AG09319 (cell line): ENCODE results near the gene MEGF10.
A peak's percentile ranks its signal among the peaks of the same experiment; 100 is the strongest.
"Not testable (repeated sequence)": the region's sequence is repeated elsewhere in the genome, so short reads cannot be mapped to it uniquely, and the experiment has no call there.

Experiments
- DNase-seq: peaks from one replicate; pipeline ENCODE4 v3.0.0-alpha.2; 2010; ENCODE audit warnings: low read depth; ENCODE audit errors: extremely low read depth
- CTCF ChIP-seq: IDR thresholded peaks from 2 replicates; pipeline ENCODE4 v1.5.1; 2011; ENCODE audit warnings: low read depth, mild to moderate bottlenecking, inconsistent platforms, low read length, moderate library complexity

The MEGF10 gene

DNA sequence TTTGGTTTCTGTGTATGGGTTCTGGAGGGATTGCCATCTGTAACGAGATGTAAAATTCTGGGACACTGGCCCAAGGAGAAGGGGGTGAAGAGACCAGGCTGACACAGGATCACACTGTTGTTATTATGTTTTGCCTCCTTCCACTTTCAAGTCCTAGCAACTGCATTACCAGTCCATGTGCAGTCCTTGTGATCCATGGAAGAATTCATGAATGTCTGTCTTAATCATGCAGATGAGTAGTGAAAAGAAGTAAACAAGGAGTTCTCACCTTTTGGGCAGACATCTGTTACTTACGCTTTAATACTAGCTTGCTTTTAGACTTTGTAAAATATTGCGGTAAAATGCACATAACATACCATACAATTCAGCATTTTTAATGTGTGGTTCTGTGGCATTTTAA is 18.3 kb downstream of the MEGF10 start:
- TF ChIP-seq CTCF = no peak
- no peak for DNase-seq

- no peak for DNase-seq
- no peak for TF ChIP-seq CTCF
Observed at GRCh38 chr5:127311349-127311748, 20.8 kb downstream of the MEGF10 start.

DNA sequence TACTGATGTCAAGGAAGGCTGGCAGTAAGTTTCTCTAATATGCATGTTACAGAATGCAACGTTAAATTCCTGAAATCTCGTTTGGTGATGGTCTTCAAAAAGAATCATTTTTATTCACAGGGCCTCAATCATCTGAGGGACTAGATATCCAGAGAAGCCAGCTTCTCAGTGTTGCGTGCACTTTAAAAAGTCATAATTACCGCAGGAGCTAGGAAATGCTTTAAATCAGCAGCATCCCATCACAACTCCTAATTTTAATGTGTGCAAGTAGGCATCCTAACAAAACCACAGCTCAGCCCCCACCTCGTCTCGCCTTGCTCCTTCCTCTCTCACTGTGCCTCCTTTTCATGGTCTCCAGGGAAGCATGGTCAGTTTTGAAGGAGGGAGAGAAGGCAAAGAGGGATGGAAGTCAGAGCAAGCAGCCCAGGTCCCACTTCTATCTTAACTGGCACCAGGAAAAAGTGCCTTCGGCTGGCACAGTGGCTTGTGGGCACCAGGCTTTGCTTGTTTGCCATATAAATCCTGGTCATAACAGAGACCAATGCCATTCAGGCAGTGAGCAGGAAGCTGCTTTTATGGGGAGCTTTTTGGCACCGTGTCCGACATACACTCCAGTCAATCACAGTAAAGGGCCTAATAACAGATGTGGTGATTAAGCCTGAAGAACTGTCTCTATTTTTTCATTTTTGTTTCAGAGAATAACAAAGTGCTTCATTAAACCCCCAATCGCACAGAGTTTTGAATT is 21.4 kb downstream of the MEGF10 start:
- TF ChIP-seq CTCF = no peak
- DNase-seq = no peak

DNA sequence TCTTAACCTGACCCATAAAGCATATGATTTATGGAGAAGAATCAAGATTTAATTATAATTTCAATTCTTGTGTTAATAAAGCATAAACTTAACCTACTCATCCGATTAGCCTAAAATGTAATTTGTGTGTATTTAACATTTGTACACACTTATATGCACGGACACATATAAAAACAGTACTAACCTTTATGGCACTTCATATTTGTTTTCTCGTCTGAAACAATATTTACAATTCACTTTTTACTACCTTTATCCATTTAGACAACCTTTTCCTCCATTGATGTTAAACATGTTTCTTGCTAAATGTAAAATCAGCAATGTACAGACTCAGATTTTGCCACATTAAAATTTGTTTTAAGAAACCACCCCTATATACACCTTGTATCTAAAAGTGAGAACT is 22.8 kb downstream of the MEGF10 start:
- no peak for TF ChIP-seq CTCF

DNA sequence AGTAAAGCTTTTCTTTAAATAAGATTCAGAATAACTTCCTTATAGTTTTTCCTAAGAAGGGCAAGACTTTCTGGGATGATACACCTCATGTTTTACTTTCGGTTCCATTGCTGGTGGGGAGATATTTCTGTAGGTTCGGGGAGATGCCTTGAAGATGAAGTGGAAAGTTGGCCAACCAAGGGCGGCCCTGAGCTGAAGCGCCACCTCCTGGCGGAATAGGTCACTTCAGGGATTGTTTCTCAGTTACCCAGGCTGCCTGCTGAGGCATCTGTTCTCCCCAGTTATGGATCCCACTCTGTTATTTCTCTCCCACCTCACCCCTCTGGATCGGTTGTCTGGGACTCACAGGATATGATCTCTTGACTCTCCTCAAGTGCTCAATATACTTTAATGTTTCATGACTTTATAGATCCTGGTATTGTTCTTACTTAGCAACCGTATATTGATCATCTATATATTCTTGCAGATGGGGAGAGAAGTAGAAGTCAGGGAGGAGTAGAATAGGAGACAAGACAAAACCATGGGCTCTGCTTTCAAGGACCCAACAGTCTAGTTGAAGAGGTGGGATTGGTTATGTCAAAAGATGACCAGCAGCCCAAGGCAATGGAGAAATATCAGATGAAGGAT is 23.4 kb downstream of the MEGF10 start:
- no peak for DNase-seq
- peak; percentile 80 for TF ChIP-seq CTCF

More for the DNA sequence above, 22.8 kb downstream of the MEGF10 start:
- DNase-seq = no peak

GRCh38 chr5:127316011-127316410 is 25.4 kb downstream of the MEGF10 start:
- no peak for TF ChIP-seq CTCF
- DNase-seq = no peak

DNA sequence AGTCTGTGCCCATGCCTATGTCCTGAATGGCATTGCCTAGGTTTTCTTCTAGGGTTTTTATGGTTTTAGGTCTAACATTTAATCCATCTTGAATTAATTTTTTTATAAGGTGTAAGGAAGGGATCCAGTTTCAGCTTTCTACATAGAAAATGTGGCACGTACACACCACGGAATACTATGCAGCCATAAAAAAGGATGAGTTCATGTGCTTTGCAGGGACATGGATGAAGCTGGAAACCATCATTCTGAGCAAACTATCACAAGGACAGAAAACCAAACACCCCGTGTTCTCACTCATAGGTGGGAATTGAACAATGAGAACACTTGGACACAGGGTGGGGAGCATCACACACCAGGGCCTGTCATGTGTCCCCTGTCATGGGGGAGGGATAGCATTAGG is 26.8 kb downstream of the MEGF10 start:
- not testable (repeated sequence) for DNase-seq
